HEK293T (cell line): ENCODE results near the gene SGMS1.

Experiments used
- ARNT ChIP-seq: fragments of 450-650 bp; IDR thresholded peaks from 2 replicates; pipeline ENCODE4 v1.6.1; 2017; ENCODE audit warnings: mild to moderate bottlenecking
- BHLHE40 ChIP-seq: fragments of 450-650 bp; IDR thresholded peaks from 2 replicates; pipeline ENCODE4 v1.6.1; 2016; ENCODE audit warnings: mild to moderate bottlenecking, moderate library complexity, borderline replicate concordance
- ELF4 ChIP-seq: fragments of 450-650 bp; IDR thresholded peaks from 2 replicates; pipeline ENCODE4 v1.6.1; 2017; ENCODE audit warnings: antibody characterized with exemption
- FOXK2 ChIP-seq: fragments of 450-650 bp; IDR thresholded peaks from 2 replicates; pipeline ENCODE4 v1.6.1; 2016; ENCODE audit warnings: mild to moderate bottlenecking
- FOXM1 ChIP-seq: fragments of 450-650 bp; IDR thresholded peaks from 2 replicates; pipeline ENCODE4 v1.6.1; 2017; ENCODE audit warnings: mild to moderate bottlenecking, borderline replicate concordance
- LEF1 ChIP-seq: fragments of 450-650 bp; IDR thresholded peaks from 2 replicates; pipeline ENCODE4 v1.6.1; 2017; ENCODE audit warnings: mild to moderate bottlenecking, borderline replicate concordance
- PKNOX1 ChIP-seq: fragments of 450-650 bp; IDR thresholded peaks from 2 replicates; pipeline ENCODE4 v1.6.1; 2016
- SP1 ChIP-seq: fragments of 450-650 bp; IDR thresholded peaks from 2 replicates; pipeline ENCODE4 v1.6.1; 2017
- SUZ12 ChIP-seq: fragments of 450-650 bp; IDR thresholded peaks from 2 replicates; pipeline ENCODE4 v1.6.1; 2016; ENCODE audit warnings: mild to moderate bottlenecking
- ZNF384 ChIP-seq: fragments of 450-650 bp; IDR thresholded peaks from 2 replicates; pipeline ENCODE4 v1.6.1; 2016

- TF ChIP-seq FOXK2 = no peak
- TF ChIP-seq ZNF384 = no peak
- no peak for TF ChIP-seq FOXM1
- TF ChIP-seq SP1 = no peak
- no peak for TF ChIP-seq BHLHE40
- TF ChIP-seq ELF4 = no peak
- TF ChIP-seq ARNT = no peak
- TF ChIP-seq PKNOX1 = no peak
- TF ChIP-seq LEF1 = no peak
- no peak for TF ChIP-seq SUZ12
Observed at GRCh38 chr10:50557130-50557682, 66.5 kb downstream of the SGMS1 start.
